A549 (cell line): ENCODE data around the gene ASTL. TPM values are rescaled to one million over a fixed set of nuclear protein-coding genes. Genes with fewer than 3 reads are reported as not detected.

Experiments
- ATAC-seq, 2 experiments: fragments of 200-7000 bp in 1 of 2; fragments of >200 bp in 1 of 2; cut with Nextera tagmentation in 1 of 2; cut with Tn5 transposase in 1 of 2; 3 replicates each; pipeline versions ENCODE4 v1.8.0 to v1.9.1; 2018 to 2020; ENCODE audit warnings: mild to moderate bottlenecking in 1 of 2, moderate library complexity in 1 of 2
- CTCF ChIA-PET: fragments of 300-600 bp; sonication (Branson Sonifier 250); formaldehyde crosslinking; extraction: SDS; loops from one replicate; lab custom pipeline; 2021; ENCODE audit warnings: antibody characterized with exemption, inconsistent platforms; lab: Yijun Ruan, JAX
- POLR2A ChIA-PET: fragments of 350-600 bp; formaldehyde crosslinking; extraction: SDS; loops from one replicate; lab custom pipeline; 2021; ENCODE audit warnings: antibody characterized with exemption, inconsistent platforms; lab: Yijun Ruan, JAX
- DNase-seq, 2 experiments: peaks; one replicate each; pipeline versions ENCODE4 v3.0.0 to v3.0.0-alpha.2; 2011 to 2016; ENCODE audit warnings: low read depth in 1 of 2, low spot score in 1 of 2
- FAIRE-seq: peaks from 2 replicates; lab custom pipeline; 2011; peaks lifted over from hg19 to GRCh38; lab: Jason Lieb, UNC
- H3K27ac ChIP-seq, 2 experiments: fragments of >200 bp; sonication (Bioruptor Twin); formaldehyde crosslinking; 3 replicates each; pipeline ENCODE4 v1.5.1; 2016 to 2017
- H3K4me1 ChIP-seq: fragments of >200 bp; sonication (Bioruptor Twin); formaldehyde crosslinking; 3 replicates; pipeline ENCODE4 v1.6.1; 2016
- H3K4me2 ChIP-seq: fragments of >200 bp; sonication (Bioruptor Twin); formaldehyde crosslinking; 3 replicates; pipeline ENCODE4 v1.6.1; 2016
- H3K4me3 ChIP-seq: fragments of >200 bp; sonication (Bioruptor Twin); formaldehyde crosslinking; 3 replicates; pipeline ENCODE4 v1.5.1; 2016
- H3K9me3 ChIP-seq: fragments of >200 bp; sonication (Bioruptor Twin); formaldehyde crosslinking; 3 replicates; pipeline ENCODE4 v1.6.1; 2016
- CBX2 ChIP-seq: fragments of 200-600 bp; sonication (generic); IDR thresholded peaks from 2 replicates; pipeline ENCODE4 v1.6.1; 2016; ENCODE audit warnings: low read depth, mild to moderate bottlenecking, borderline replicate concordance
- CHD2 ChIP-seq: fragments of 150-350 bp; IDR thresholded peaks from 2 replicates; pipeline ENCODE4 v1.6.1; 2014; ENCODE audit warnings: low read length; ENCODE audit not compliant: partially characterized antibody
- EHF ChIP-seq: fragments of 250-450 bp; sonication (Bioruptor Pico); IDR thresholded peaks from 2 replicates; pipeline ENCODE4 v1.5.0; 2020; ENCODE audit warnings: mild to moderate bottlenecking
- ESRRA ChIP-seq: fragments of 150-350 bp; IDR thresholded peaks from 2 replicates; pipeline ENCODE4 v1.6.1; 2014; ENCODE audit warnings: mild to moderate bottlenecking, low read length, borderline replicate concordance
- FOSB ChIP-seq: fragments of 250-450 bp; sonication (Bioruptor Pico); IDR thresholded peaks from 2 replicates; pipeline ENCODE4 v1.5.0; 2020; ENCODE audit warnings: mild to moderate bottlenecking, moderate library complexity
- GATA3 ChIP-seq: IDR thresholded peaks from 2 replicates; pipeline ENCODE4 v1.6.1; 2012; ENCODE audit warnings: borderline replicate concordance
- HOXA7 ChIP-seq: fragments of 250-450 bp; sonication (Bioruptor Pico); IDR thresholded peaks from 2 replicates; pipeline ENCODE4 v1.5.0; 2020; ENCODE audit warnings: mild to moderate bottlenecking, moderate library complexity
- HOXB5 ChIP-seq: fragments of 250-450 bp; sonication (Bioruptor Pico); IDR thresholded peaks from 2 replicates; pipeline ENCODE4 v1.5.0; 2020; ENCODE audit warnings: mild to moderate bottlenecking, moderate library complexity
- MAFK ChIP-seq: fragments of 450-650 bp; IDR thresholded peaks from 2 replicates; pipeline ENCODE4 v1.6.1; 2014; ENCODE audit not compliant: partially characterized antibody
- NFE2L2 ChIP-seq: fragments of 150-350 bp; conservative IDR thresholded peaks from 2 replicates; pipeline ENCODE4 v1.6.1; 2014; ENCODE audit warnings: low read length
- NR3C1 ChIP-seq: fragments of >200 bp; sonication (Bioruptor Twin); formaldehyde crosslinking; IDR thresholded peaks from 3 replicates; pipeline ENCODE4 v1.6.1; 2017
- POLR2A ChIP-seq: IDR thresholded peaks from 2 replicates; pipeline ENCODE4 v1.6.1; 2012; ENCODE audit warnings: mild to moderate bottlenecking, low read length
- SREBF2 ChIP-seq: fragments of 450-650 bp; IDR thresholded peaks from 2 replicates; pipeline ENCODE4 v1.6.1; 2014; ENCODE audit warnings: mild to moderate bottlenecking, moderate library complexity
- ZFP36 ChIP-seq: fragments of 450-650 bp; IDR thresholded peaks from 2 replicates; pipeline ENCODE4 v1.6.1; 2014; ENCODE audit warnings: borderline replicate concordance; ENCODE audit not compliant: partially characterized antibody
- WGBS: methylation state at CpG from one replicate; pipeline ENCODE4 v1.1.6; 2017; ENCODE audit errors: missing lambda C conversion rate; 5-methylcytosine and 5-hydroxymethylcytosine counted together
- polyA plus RNA-seq, 4 experiments: library from polyadenylated mRNA; depleted of rRNA in 3 of 4; stranded (reverse); fragments of >200 nt; fragmentation: RNase III in 1 of 4; extraction: RNeasy Plus Mini Kit Qiagen cat#74134 plus additional on column Dnase treatment in 1 of 4; gene quantifications; 2 replicates in 3 of 4; 3 replicates in 1 of 4; pipeline ENCODE4 v1.2.3, GENCODE V29; 2011 to 2017
- TF ChIP-seq, protein P1 (sequence below): fragments of >200 bp; sonication (Bioruptor Twin); formaldehyde crosslinking; IDR thresholded peaks from 3 replicates; pipeline ENCODE4 v1.6.1; 2016
- TF ChIP-seq, protein P2 (sequence below): fragments of 150-350 bp; IDR thresholded peaks from 2 replicates; pipeline ENCODE4 v1.6.1; 2014; ENCODE audit warnings: low read depth, mild to moderate bottlenecking, low read length
- TF ChIP-seq, protein P3 (sequence below): fragments of 250-450 bp; sonication (Bioruptor Pico); IDR thresholded peaks from 2 replicates; pipeline ENCODE4 v1.5.0; 2021; ENCODE audit warnings: mild to moderate bottlenecking, moderate library complexity, borderline replicate concordance
- TF ChIP-seq, protein P4 (sequence below): fragments of >200 bp; sonication (Bioruptor Twin); formaldehyde crosslinking; IDR thresholded peaks from 2 replicates; pipeline ENCODE4 v1.6.1; 2016

Gene ASTL
- polyA plus RNA-seq, 2 of the 4 experiments (the other 2 are of a cell fraction): not detected

DNA sequence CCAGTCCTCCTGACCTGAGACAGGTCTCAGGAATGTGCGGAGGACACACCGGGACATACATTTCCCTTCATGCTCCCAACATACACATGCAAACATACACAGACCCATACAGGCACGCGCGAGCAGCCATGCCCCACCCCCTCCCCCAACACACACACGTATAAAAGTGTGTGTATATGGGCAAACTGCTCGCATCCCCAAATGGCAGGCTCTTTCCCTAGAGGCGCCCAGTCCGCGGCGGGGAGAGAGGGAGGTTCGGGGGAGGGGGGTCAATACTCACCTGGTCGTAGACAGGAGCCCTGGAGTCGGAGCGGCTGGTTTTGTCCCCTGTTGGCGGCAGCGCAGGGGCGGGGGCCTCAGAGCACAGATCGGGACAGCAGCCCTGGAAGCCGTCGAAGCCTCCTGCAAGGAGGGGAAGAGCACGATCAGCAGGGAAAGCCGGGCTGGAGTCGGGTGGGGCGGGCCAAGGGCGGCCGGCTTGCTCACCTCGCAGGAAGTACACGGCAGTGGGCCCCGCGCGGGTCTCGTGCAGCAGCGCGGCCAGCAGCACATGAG is 6.3 kb upstream of the ASTL start:
- H3K4me2 ChIP-seq: peak overlapping the region; percentile 94
- no peaks in the 10 kb centered on the region for H3K9me3 ChIP-seq
- ATAC-seq (no peak), DNase-seq (no peak), FAIRE-seq (no peak)
- POLR2A ChIA-PET: no interaction called here
- H3K27ac ChIP-seq: peak overlapping the region; percentile 62 to 70; a peak in 5 of 6 replicates
- TF ChIP-seq, protein P1, sequence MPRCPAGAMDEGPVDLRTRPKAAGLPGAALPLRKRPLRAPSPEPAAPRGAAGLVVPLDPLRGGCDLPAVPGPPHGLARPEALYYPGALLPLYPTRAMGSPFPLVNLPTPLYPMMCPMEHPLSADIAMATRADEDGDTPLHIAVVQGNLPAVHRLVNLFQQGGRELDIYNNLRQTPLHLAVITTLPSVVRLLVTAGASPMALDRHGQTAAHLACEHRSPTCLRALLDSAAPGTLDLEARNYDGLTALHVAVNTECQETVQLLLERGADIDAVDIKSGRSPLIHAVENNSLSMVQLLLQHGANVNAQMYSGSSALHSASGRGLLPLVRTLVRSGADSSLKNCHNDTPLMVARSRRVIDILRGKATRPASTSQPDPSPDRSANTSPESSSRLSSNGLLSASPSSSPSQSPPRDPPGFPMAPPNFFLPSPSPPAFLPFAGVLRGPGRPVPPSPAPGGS: no peak
- TF ChIP-seq HOXB5 (no peak), NR3C1 (no peak), POLR2A (no peak)
- TF ChIP-seq, all 56 proteins: peak for 0
- H3K4me3 ChIP-seq: peak overlapping the region; percentile 45
- peaks cover 10% of the 10 kb centered on the region; the same call in 2 of the 3 replicates for H3K4me1 ChIP-seq
- WGBS: 61% methylated on average over 29 of the region's 35 CpGs
- CTCF ChIA-PET: interaction anchor here (0.6 to 2.2 kb wide), 4 partner anchors 15 to 353 kb away, joined by 3 to 10 read pairs (median 4); partner anchors contain the start of gene ADRA2B

DNA sequence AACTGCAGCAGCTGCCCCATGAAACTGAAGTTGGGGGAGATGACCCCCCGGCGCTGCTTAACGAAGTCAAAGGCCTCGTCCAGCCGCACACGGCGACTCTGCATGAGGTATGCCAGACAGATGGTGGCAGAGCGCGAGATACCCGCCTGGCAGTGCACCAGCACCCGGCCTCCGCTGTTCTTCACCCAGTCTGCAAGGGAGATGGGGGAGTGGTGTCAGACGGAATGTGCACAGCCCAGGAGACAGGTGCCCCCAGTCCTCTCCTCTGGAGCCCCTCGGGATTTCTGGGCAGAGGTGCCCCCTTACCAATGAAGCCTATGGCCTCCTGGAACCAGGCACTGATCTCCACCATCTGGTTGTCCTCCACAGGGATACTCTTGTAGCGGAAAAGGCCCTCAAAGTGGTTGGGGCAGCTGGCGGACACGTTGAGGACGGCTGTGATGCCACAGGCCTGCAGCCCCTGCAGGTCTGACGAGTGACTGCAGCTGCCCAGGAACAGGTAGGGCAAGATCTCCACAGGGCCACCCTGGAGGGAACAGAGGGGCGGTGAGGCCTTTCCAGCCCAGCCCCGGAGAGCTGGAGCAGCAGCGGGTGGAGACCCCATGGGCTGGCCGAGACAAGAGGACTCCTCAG is 5.7 kb upstream of the ASTL start:
- peaks cover 10% of the 10 kb centered on the region; the same call in 2 of the 3 replicates for H3K4me1 ChIP-seq
- DNase-seq (peak in 1 of 2 experiments; percentile 19), ATAC-seq (0 out of 6 replicates have a peak, but pooled peaks of 1 of the 2 experiments have one; percentile 13), FAIRE-seq (no peak)
- POLR2A ChIA-PET: no interaction called here
- whole genome bisulfite sequencing: 93% methylated on average over 21 of the region's 23 CpGs
- no peak overlapping the region; the same call in 1 of the 3 replicates for H3K4me2 ChIP-seq
- CTCF ChIA-PET: interaction anchor here (1.8 to 2.2 kb wide), 2 partner anchors 9 to 27 kb away, joined by 3 to 10 read pairs; partner anchors contain the start of gene ADRA2B
- no peak overlapping the region for H3K4me3 ChIP-seq
- TF ChIP-seq CBX2 (no peak), GATA3 (no peak), POLR2A (no peak), FOSB (CRISPR knock-in tag) (no peak), CHD2 (no peak), HOXA7 (CRISPR knock-in tag) (no peak)
- TF ChIP-seq, protein P2, sequence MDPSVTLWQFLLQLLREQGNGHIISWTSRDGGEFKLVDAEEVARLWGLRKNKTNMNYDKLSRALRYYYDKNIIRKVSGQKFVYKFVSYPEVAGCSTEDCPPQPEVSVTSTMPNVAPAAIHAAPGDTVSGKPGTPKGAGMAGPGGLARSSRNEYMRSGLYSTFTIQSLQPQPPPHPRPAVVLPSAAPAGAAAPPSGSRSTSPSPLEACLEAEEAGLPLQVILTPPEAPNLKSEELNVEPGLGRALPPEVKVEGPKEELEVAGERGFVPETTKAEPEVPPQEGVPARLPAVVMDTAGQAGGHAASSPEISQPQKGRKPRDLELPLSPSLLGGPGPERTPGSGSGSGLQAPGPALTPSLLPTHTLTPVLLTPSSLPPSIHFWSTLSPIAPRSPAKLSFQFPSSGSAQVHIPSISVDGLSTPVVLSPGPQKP: no peak
- H3K27ac ChIP-seq: no peak overlapping the region
- no peaks in the 10 kb centered on the region for H3K9me3 ChIP-seq

DNA sequence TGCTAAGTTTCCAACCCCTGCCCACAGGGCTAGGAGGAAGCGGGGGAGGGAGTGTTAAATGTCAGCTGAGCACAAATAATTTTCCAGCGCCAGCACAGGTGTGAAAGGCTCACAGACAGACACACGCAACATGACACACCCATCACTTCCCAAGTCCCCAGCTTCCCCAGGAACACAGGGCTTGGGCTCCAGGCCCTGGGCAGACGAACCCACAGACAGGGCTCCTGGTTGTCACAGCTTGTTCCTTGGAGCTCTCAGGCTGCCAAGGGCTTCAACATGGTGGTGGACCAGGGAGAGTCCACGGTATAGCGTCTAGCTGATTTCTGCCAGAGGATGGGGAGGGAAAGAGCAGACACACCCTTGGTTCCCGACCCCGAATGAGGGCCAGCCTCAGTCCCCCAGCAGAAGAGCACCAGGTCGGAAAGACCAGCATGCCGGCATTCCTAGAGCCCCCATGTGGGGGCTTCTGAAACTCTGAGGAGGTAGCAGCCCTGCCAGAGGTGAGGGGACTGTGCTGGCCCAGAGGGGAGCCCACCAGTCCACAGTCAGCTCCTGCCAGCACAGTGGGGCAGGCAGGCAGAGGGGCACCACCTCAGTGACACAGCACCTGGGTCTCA is 5.0 kb upstream of the ASTL start:
- TF ChIP-seq GATA3 (no peak), SREBF2 (no peak), ESRRA (no peak), HOXB5 (no peak), POLR2A (no peak), ZFP36 (no peak), MAFK (no peak), HOXA7 (CRISPR knock-in tag) (no peak), NFE2L2 (no peak), EHF (CRISPR knock-in tag) (no peak)
- TF ChIP-seq, protein P3, sequence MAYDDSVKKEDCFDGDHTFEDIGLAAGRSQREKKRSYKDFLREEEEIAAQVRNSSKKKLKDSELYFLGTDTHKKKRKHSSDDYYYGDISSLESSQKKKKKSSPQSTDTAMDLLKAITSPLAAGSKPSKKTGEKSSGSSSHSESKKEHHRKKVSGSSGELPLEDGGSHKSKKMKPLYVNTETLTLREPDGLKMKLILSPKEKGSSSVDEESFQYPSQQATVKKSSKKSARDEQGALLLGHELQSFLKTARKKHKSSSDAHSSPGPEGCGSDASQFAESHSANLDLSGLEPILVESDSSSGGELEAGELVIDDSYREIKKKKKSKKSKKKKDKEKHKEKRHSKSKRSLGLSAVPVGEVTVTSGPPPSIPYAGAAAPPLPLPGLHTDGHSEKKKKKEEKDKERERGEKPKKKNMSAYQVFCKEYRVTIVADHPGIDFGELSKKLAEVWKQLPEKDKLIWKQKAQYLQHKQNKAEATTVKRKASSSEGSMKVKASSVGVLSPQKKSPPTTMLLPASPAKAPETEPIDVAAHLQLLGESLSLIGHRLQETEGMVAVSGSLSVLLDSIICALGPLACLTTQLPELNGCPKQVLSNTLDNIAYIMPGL (CRISPR knock-in tag): no peak
- TF ChIP-seq, protein P1: no peak
- TF ChIP-seq, protein P4, sequence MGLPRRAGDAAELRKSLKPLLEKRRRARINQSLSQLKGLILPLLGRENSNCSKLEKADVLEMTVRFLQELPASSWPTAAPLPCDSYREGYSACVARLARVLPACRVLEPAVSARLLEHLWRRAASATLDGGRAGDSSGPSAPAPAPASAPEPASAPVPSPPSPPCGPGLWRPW: no peak
- TF ChIP-seq, all 56 proteins: peak for 0
- FAIRE-seq: no peak
- ChIA-PET POLR2A (no interaction called here), CTCF (interaction anchor here (1.8 to 2.2 kb wide), 2 partner anchors 10 to 26 kb away, joined by 3 to 10 read pairs; partner anchors contain the start of gene ADRA2B)
- Histone ChIP-seq H3K4me1 (peaks cover 5% of the 10 kb centered on the region; the same call in 2 of the 3 replicates), H3K9me3 (no peaks in the 10 kb centered on the region), H3K27ac (no peak overlapping the region), H3K4me3 (no peak overlapping the region), H3K4me2 (no peak overlapping the region)
- no peak for ATAC-seq
- 88% methylated on average over 10 of the region's 10 CpGs for WGBS
- no peak for DNase-seq
